HG03520 (cell line): ENCODE results near the gene CDKN2B-AS1.

Experiments used
- ATAC-seq: cut with Tn5 transposase; IDR thresholded peaks from one replicate; pipeline ENCODE4 v1.9.1; 2021; ENCODE audit warnings: mild to moderate bottlenecking, moderate library complexity; ENCODE audit not compliant: unreplicated experiment

Gene CDKN2B-AS1

GRCh38 chr9:22005702-22006606 is 11.4 kb downstream of the CDKN2B-AS1 start:
- ATAC-seq, result no peak

GRCh38 chr9:22008384-22008716 is 13.8 kb downstream of the CDKN2B-AS1 start:
- no peak for ATAC-seq

- ATAC-seq, result peak; percentile 88
Measured at GRCh38 chr9:22008717-22009505, 14.3 kb downstream of the CDKN2B-AS1 start, which contains the start of gene CDKN2B. TSS of gene CDKN2B (minus strand) at chr9:22009305. CDS start at chr9:22008953, 352 bp downstream.

GRCh38 chr9:22009506-22009867 is 14.9 kb downstream of the CDKN2B-AS1 start:
- ATAC-seq, result peak; percentile 50

- no peak for ATAC-seq
Measured at GRCh38 chr9:22010866-22011625, 16.5 kb downstream of the CDKN2B-AS1 start.

- ATAC-seq, result no peak
Measured at GRCh38 chr9:22022396-22022795, 27.8 kb downstream of the CDKN2B-AS1 start.

GRCh38 chr9:22026696-22027095 is 32.1 kb downstream of the CDKN2B-AS1 start:
- no peak for ATAC-seq

- no peak for ATAC-seq
Measured at GRCh38 chr9:22028394-22028793, 33.8 kb downstream of the CDKN2B-AS1 start.

GRCh38 chr9:22029231-22029630 is 34.6 kb downstream of the CDKN2B-AS1 start:
- no peak for ATAC-seq

- peak; percentile 94 for ATAC-seq
Measured at GRCh38 chr9:22030101-22030598, 35.6 kb downstream of the CDKN2B-AS1 start.

- no peak for ATAC-seq
Measured at GRCh38 chr9:22031655-22032411, 37.2 kb downstream of the CDKN2B-AS1 start.

GRCh38 chr9:22033012-22033630 is 38.5 kb downstream of the CDKN2B-AS1 start:
- no peak for ATAC-seq

GRCh38 chr9:22035591-22036011 is 41.0 kb downstream of the CDKN2B-AS1 start:
- no peak for ATAC-seq

GRCh38 chr9:22036866-22037626 is 42.5 kb downstream of the CDKN2B-AS1 start:
- no peak for ATAC-seq

GRCh38 chr9:22037954-22038690 is 43.5 kb downstream of the CDKN2B-AS1 start:
- ATAC-seq, result no peak

- ATAC-seq, result no peak
Measured at GRCh38 chr9:22039258-22039657, 44.7 kb downstream of the CDKN2B-AS1 start.

GRCh38 chr9:22040760-22041159 is 46.2 kb downstream of the CDKN2B-AS1 start:
- no peak for ATAC-seq

- ATAC-seq, result no peak
Measured at GRCh38 chr9:22041344-22041743, 46.8 kb downstream of the CDKN2B-AS1 start.
